ENCODE results near the gene GATA6. TPM values are rescaled to one million over a fixed set of nuclear protein-coding genes. Genes with fewer than 3 reads are reported as not detected.
"Not testable (repeated sequence)": the region's sequence is repeated elsewhere in the genome, so short reads cannot be mapped to it uniquely, and the experiment has no call there.

GATA6 gene
- polyA plus RNA-seq, 3 donors = 7.2 to 10.6 (median 7.8) TPM

DNA sequence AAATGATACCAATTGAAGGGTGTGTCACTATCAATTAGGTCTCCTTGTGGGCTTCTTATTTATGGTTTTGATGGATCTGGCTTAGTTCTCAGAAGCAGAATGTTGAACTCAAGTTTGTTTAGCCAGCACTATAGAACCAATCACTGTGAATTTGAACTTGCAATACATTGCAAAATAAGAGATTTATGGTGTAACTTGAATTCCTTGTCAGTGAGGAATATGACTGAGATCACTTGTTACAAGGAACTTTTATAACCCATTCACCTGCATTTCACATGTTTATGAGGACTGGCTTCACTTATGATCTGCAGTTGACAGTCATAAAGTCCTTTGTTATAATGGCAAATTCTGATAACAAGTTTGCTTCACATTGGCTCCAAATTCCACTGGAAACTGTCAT lies 9.8 kb downstream of the GATA6 start:
- DNase-seq = no peak

DNA sequence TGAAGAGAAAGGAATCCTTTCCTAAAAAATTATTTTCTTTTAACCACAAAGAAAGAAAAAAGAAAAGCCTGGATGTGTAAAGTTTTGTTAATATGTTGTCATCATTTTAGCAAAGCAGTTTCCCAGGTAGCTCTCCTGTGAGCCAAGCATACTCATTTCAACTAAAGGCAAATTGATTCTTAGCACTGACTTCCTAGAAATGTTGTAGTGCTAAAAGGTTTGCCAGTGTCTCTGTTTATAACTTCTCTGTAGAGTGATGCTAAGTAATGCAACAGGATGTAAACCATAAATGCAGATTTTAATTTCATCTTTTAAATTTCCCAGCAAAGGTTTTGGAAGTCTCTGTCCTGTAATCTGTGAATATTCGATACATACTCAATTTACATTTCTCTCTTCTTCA lies 10.2 kb downstream of the GATA6 start:
- no peak for DNase-seq

DNA sequence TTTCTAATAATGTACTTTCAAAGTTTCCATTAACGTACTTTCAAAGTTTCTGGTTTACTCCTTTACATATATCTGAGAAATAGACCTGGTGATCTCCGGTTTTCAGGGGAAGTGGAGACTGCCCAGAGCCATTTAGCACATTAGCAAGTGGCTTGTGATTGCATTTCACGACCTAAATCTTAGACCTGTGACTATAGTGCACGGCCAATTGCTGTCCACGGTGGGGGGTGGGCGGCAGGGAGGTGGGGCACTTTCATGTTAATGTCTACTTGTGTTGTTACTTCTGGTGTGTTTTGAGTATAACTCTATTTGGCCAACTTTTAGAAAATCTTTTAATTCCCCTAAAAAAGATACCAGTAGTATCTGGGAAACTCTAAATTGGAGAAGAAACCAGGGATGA lies 11.3 kb downstream of the GATA6 start:
- no peak for DNase-seq

DNA sequence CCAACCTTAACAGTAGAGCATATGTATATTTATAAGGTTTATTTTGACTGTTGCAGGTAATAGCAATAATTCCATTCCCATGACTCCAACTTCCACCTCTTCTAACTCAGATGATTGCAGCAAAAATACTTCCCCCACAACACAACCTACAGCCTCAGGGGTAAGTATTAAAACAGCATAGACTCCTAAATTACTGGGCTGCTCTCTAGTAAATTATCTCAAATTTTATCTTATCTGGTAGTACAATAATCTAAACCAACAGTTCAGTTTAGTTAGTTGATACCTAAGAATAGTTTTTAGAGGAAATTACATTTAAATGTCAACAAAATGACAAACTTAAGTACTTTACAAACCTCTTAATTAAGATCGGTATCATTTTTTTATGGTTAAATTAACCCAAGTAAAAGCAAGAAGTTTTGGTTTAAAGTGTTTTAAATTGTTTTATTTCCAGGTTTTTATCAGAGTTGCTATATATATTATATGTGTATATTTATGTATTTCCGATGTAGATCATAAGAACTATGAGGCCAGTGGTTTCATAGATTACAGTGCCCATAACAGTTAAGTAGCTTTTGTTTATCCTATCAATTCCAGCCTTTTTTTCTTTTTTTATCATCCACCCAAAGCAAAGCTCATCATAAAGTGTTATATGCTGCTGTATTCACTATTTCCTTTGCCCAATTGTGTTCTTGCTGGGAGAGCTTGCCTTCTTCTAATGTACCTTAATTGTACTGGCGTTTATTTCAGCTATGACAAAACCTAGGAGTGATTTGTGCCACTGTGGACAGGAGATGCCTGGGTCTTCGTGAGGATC lies 13.7 kb downstream of the GATA6 start:
- no peak for DNase-seq

DNA sequence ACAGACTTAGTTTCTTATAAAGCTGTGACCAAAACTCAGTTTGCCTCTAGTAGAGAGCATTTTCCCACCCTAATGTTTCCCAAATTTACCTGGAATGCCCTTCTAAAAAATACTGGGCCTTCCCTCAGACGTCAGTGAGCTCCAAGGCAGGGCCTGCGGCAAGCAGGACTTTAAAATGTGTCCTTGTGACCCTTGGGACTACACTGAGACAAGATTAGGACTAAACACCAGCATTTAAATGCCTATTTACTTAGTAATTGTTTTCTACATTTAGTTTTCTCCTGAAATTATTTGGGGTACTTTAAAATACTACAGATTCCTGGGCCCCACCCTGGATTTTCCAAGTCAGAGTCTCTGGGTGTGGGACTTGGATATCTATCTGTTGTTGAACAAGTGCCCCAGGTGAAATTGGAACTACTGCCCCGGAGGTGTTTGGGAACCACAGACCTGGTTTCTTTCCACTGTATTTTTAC lies 14.3 kb downstream of the GATA6 start:
- no peak for DNase-seq

DNA sequence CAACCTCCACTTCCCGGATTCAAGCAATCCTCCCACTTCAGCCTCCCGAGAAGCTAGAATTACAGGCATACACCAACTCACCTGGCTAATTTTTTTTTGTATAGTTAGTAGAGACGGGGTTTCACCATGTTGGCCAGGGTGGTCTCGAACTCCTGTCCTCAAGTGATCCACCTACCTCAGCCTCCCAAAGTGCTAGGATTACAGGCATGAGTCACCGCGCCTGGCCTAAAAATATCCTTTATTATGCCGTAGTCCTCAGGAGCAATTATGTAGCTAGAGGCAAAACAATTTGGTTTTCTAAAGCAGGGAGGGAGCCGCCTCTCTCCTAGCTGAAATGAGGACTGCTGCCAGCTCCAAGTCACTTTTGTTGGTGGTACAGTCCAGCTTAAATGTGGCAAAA lies 15.2 kb downstream of the GATA6 start:
- DNase-seq = not testable (repeated sequence)

DNA sequence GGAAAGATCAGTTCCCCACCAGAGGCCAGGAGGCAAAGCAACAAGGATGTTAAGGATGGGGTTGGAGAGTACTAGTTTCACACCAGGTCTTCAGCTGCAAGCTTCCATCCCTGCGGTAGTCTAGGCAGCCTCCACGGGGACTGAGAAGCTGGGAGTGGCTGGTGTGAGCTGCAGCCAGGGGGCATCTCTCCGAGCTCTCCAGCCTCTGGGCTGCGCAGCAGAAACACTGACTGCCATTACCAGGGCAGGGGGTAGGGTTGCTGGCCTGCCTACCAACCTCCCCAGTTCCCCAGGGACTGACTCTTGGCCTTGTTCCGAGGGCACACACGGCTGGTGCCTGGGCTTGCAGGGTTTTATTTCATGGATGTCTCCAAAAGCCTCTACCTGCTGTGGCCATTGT lies 15.9 kb downstream of the GATA6 start:
- DNase-seq = no peak

DNA sequence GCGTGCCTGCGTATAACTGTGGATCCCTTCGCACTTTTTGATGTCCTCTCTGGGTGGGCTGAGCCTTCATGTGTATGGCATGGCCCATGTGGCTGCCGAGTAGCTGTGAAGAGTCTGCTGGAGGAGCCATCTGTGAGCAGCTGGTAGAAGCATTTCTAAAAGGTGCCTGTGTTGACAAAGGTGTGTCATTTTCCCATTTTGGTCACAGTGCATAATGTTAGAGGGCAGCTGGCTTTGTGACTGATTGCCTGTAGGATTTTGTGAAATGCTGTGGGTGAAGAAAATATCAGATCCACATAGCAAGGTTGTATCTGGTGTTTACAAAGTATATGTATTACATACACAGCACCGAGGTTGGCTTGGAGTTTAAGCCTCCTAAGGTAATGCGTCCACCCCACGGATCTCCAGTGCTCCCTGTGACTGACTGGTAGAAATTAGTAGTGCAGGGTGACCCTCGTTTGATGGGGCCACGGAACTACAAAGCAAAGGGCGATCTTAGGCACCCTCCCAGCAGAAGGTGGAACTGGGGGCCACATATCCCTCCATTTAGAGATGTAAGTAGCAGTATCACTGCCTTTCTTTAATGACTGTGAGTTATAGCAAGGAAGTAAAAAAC lies 16.5 kb downstream of the GATA6 start:
- DNase-seq = no peak

DNA sequence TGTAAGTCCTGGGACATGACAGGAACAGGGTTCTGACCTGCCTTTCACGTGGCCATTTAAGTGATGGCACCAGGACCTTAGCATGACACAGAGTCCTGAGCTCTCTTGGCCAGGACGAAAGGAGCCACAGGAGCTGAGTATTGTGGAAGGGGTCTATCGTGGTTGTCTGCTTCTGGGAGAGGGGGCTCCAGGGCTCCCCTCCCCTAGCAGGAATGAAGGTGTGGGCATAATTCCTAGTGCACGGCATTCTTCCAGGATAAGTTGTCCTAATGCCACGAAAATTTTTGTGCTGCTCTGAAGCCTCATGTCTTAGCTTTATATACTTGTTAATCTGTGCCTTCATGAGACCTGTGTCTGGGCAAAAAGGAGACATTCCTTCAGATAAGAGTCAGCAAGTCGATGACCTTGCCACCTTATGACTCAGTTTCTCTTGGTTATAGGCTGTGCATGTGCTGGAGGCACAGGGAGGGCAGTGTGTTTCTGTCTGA lies 17.1 kb downstream of the GATA6 start:
- DNase-seq = no peak

DNA sequence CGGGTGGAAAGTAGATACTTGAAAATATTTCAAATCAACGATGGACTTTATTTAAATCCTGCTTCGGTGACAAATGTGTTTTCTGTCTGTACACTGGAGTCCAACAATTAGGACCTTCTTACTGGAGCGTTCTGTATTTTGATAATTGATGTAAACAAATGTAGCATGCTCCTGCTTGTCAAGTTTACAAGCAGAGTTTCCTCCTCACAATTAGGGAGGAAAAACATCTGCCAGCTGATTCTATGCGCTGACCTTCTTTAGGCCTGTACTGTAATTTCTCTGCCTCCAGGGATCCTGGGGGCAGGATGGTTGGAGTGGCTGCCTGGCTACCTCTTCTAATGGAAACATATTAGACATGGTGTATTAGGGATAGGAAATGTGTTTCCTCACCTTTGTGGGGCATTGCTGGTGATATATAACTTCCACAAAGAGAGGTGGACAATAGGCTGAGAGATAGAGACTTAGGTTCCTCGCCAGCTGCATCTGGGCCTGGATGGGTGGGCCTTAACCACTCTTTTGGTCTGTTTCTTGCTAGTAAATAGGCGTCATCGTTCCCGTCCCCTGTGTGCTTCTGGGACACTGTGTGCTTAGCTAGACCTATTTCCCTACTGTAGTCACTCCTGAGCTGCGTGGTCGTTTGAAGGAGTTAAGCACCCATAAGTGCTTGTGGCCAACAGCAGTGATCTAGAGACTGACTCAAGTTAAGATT lies 19.3 kb downstream of the GATA6 start:
- DNase-seq = no peak

DNA sequence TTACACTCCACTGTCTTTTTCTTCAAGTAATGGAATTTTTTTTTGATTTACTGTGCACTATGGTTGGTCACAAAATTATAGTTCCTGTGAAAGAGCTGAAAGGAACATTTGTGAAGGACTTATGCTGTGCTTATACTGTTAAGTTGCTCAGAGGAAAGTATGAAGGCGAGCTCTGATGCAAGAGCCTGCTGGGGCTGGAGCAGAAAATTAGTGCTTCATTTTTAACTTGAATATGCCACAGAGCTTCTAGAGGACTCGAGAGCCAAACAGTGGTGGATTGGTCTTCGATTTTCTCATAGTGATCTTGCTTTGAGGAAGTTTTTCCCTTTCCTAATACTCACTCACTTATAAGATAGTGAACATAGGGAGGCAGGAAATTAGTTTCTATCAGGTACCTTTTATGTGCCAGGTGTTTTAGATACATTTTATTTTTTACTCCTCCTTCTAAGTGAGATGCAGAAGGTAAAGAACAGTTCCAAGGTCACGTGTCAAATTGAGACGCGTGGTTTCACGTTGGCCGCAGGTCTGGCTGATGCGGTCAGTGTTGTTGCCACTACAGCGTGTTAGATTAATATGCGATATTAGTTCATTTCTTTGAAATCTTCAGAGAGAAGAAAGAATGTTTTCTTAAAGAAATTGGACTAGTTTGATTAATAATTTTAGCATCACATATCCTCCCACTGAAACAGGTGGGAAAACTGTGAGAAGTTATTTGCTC lies 20.2 kb downstream of the GATA6 start:
- no peak for DNase-seq

DNA sequence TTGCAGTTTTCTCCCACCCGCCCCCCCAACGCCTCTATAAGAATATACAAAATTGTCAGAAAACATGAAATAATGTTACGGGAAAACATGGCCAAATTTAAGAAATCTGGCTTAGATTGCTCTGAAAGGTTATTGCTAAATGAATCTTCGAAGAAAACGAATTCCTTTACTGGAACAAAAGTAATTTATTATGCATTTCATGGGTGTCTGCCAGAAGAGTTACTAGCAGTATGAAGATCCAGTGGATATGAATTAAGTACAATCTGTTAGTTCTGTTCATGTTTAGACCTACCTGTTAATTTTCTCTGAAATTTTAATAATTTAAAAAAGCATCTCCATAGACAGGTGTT lies 21.9 kb downstream of the GATA6 start:
- DNase-seq = no peak

DNA sequence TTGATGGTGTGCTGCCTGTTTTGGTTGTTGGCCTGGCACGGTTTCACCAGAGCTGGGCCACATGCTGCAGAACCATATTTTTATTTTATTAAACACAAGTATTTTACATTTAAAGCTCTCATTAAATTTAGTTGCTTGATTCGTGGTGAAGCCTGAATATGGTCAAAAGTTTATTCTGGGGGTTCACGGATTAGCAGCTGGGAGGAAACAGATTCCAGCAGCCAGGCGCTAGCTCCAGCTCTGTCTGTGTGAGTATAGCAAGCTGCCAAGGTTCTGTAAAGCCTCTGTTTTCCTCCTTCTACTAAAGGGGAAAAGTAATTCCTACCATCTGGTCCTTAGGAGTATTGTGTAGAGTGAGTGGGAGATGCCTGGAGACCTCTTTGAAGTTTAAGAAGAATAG lies 22.5 kb downstream of the GATA6 start:
- DNase-seq = peak; percentile 84

DNA sequence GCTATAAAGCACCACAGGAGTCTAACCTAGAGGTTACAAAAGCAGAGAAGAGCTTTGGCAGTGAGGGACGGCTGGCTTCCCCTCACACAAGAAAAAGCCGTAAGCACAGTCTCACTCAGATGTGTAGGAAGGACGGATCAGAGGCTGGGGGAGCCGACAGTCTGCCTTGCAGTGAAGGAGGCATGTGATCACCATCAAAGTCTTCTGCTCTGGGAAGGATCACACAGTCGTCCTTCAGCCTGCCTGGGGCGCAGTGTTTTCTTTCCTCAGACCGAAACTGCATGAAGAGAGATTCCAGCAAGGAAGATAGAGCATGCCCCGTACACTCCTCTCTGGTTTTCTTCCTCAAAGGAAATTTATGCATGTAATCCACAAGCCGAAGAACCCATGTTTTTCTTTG lies 24.1 kb downstream of the GATA6 start:
- no peak for DNase-seq

DNA sequence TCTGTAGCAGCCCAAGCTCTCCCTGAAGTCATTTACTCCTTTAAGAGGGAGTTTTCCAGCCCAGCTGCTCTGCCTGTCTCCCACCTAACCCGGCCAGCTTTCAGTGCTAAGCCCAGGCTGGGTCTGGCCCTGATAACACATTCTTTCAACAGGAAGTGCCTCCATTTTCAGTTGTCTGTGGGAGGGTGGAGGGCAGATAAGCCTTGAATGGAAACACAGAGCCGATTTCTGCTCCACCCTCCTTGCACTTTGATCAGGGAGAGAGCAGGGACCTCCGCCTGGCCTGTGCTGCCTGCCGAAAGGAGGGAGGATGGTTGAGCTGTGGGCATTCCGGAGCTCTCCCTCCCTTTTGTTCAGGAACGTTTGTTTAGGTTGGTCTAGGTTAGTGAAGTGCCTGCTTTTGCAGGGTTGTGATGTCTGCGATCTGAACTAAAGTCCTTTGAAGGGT lies 24.8 kb downstream of the GATA6 start:
- no peak for DNase-seq

DNA sequence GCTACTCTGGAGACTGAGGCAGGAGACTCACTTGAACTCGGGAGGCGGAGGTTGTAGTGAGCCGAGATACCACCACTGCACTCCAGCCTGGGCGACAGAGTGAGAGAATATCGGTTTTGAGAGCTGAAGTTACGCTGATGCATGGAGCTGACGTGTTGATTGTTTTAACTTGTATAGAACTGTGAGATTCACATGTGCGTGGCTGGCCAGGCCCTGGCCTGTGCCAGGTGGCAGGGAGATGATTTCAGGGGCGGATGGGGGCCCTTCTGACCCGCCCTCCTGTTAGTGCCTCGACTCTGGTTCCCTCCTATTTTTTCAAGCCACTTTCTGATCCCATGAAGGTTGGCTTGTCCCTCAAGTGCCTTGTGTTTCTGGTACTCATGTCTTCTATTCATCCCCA lies 25.7 kb downstream of the GATA6 start:
- DNase-seq = no peak

DNA sequence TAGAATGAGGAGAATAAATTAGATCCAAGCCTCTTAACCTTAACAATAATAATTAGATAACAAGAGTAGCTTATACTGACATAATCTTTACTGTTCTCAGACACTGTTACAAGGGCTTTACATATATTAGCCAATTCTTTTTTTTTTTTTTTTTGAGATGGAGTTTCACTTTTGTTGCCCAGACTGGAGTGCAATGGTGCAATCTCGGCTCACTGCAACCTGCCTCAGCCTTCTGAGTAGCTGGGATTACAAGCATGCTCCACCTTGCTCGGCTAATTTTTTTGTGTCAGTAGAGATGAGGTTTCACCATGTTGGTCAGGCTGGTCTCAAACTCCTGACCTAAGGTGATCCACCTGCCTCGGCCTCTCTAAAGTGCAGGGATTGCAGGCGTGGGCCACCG lies 27.6 kb downstream of the GATA6 start:
- not testable (repeated sequence) for DNase-seq

DNA sequence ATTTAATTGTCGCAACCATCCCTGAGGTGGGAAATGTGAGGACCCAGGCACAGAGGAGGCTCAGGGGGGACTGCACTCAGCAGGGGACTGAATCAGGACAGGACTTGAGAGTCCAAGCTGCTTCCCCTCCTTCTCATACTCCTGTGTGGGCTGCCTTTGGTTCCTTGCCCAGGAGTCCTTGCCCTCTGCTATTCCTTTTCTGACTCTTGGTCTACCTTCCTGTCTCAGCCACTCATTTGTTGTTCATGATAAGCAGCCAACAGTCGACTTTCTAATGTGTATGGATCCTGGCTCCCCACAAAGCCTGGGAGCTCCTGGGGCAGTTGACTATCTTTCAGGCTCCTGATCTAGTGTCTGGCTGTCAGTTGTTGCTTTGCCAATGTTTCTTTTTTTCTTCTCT lies 28.3 kb downstream of the GATA6 start:
- no peak for DNase-seq

DNA sequence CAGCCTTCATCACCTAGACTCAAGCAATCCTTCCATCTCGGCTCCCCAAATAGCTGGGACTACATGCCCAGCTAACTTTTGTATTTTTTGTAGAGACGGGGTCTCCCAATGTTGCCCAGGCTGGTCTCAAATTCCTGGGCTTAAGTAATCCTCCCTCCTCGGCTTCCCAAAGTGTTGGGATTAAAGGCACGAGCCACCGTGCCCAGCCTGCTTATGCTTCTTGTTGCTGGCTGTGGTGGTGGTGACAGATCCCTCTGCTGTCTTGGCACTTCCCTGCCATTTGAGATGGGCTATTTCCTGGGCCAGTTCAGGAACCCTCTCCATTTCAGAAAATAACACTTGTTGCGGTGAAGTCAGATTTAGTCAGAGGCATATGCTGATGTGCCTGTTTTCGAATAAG lies 28.8 kb downstream of the GATA6 start:
- no peak for DNase-seq

DNA sequence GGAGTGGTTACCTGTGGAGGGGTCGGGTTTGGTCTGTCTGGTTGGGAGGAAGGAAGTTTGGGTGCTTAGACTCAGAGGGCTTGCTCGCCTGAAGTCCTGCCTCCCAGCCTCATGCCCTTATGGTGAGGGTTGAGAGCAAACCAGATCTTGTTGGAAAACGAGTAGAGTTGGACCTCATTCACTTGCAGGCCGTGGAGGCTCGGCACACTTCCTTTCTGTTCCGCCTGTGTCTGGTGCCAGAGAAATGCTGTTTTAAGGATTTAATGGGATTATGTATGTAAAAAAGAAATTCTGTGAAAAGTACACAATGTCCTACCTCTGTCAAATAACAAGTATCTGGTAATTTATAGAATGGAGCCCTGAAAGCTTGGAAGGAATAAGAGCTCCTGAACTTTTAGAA lies 29.6 kb downstream of the GATA6 start:
- no peak for DNase-seq

DNA sequence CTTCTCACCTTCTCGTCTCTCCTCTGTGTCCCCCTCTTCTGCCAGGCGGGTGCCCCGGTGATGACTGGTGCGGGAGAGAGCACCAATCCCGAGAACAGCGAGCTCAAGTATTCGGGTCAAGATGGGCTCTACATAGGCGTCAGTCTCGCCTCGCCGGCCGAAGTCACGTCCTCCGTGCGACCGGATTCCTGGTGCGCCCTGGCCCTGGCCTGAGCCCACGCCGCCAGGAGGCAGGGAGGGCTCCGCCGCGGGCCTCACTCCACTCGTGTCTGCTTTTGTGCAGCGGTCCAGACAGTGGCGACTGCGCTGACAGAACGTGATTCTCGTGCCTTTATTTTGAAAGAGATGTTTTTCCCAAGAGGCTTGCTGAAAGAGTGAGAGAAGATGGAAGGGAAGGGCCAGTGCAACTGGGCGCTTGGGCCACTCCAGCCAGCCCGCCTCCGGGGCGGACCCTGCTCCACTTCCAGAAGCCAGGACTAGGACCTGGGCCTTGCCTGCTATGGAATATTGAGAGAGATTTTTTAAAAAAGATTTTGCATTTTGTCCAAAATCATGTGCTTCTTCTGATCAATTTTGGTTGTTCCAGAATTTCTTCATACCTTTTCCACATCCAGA lies 31.3 kb downstream of the GATA6 start:
- DNase-seq = no peak

DNA sequence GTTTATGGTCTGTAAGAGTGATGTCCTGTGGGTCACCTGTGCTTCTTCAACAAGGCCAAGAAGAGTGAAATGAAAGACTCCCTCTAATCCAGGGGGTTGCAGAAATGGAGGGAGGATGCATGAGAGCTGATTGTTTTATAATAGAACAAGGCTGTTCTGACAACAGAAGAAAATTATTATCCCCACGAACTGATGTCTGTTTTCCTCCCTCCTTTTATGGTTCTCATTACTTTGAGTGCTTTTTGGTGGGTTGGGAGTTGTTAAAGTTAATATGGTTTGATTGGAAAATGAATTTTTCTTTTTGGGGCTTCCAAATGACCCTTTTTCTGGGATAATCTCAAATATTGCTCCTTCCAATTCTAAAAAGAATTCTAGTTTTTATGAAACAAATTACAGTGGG lies 33.6 kb downstream of the GATA6 start:
- no peak for DNase-seq

All from renal pelvis (tissue), 4 donors.